HEK293 (cell line): ENCODE results near the gene PTGIR.
A peak's percentile ranks its signal among the peaks of the same experiment; 100 is the strongest.

Experiments
- CTCF ChIA-PET: fragments of 350-600 bp; formaldehyde crosslinking; extraction: SDS; loops from one replicate; lab custom pipeline; 2021; ENCODE audit warnings: antibody characterized with exemption; lab: Yijun Ruan, JAX
- POLR2A ChIA-PET: fragments of 300-600 bp; formaldehyde crosslinking; extraction: SDS; loops from one replicate; lab custom pipeline; 2020; ENCODE audit warnings: antibody characterized with exemption, inconsistent platforms; lab: Yijun Ruan, JAX
- H3K27ac ChIP-seq: fragments of 200-500 bp; sonication (Bioruptor generic); 2 replicates; pipeline ENCODE4 v1.5.1; 2014; ENCODE audit warnings: low read depth, low read length, control low read depth, inconsistent platforms; ENCODE audit errors: extremely low read depth
- H3K36me3 ChIP-seq, 2 experiments: fragments of 200-500 bp in 1 of 2; sonication (Bioruptor generic) in 1 of 2; 1 replicate in 1 of 2; 2 replicates in 1 of 2; pipeline ENCODE4 v1.5.1; 2014 to 2017; ENCODE audit warnings: inconsistent platforms in 2 of 2, low read length in 2 of 2; ENCODE audit not compliant: control insufficient read depth in 2 of 2, insufficient read depth in 1 of 2
- H3K4me1 ChIP-seq: fragments of 200-500 bp; sonication (Bioruptor generic); 2 replicates; pipeline ENCODE4 v1.5.1; 2014; ENCODE audit warnings: mild to moderate bottlenecking, low read length, inconsistent platforms; ENCODE audit not compliant: control insufficient read depth, insufficient read depth
- H3K4me3 ChIP-seq: 2 replicates; pipeline ENCODE4 v1.5.1; 2011; ENCODE audit warnings: low read depth, mild to moderate bottlenecking, control low read depth, low read length, moderate library complexity
- H3K9me3 ChIP-seq: fragments of 200-500 bp; sonication (Bioruptor generic); 2 replicates; pipeline ENCODE4 v1.5.1; 2014; ENCODE audit warnings: low read depth, low read length, inconsistent platforms; ENCODE audit not compliant: control insufficient read depth, insufficient read depth
- AEBP2 ChIP-seq: fragments of 450-650 bp; formaldehyde crosslinking; IDR thresholded peaks from 2 replicates; pipeline ENCODE4 v1.5.1; 2016; ENCODE audit warnings: missing biosample characterization, missing genetic modification characterization, borderline replicate concordance
- GFI1B ChIP-seq: fragments of 450-650 bp; formaldehyde crosslinking; IDR thresholded peaks from 2 replicates; pipeline ENCODE4 v1.5.1; 2016; ENCODE audit warnings: missing biosample characterization, missing genetic modification characterization
- HOXD13 ChIP-seq: sonication (generic); formaldehyde crosslinking; IDR thresholded peaks from 2 replicates; pipeline ENCODE4 v1.8.0; 2022; ENCODE audit warnings: missing genetic modification reagents, borderline replicate concordance
- KLF17 ChIP-seq: fragments of 450-650 bp; formaldehyde crosslinking; IDR thresholded peaks from 2 replicates; pipeline ENCODE4 v1.5.1; 2016; ENCODE audit warnings: missing biosample characterization, missing genetic modification characterization
- PRDM1 ChIP-seq: fragments of 450-650 bp; formaldehyde crosslinking; IDR thresholded peaks from 2 replicates; pipeline ENCODE4; 2016; ENCODE audit warnings: missing biosample characterization, missing genetic modification characterization
- SCRT1 ChIP-seq: fragments of 450-650 bp; formaldehyde crosslinking; IDR thresholded peaks from 2 replicates; pipeline ENCODE4 v1.5.1; 2016; ENCODE audit warnings: missing biosample characterization, missing genetic modification characterization, borderline replicate concordance
- SCRT2 ChIP-seq: fragments of 450-650 bp; formaldehyde crosslinking; IDR thresholded peaks from 2 replicates; pipeline ENCODE4 v1.5.1; 2016; ENCODE audit warnings: missing biosample characterization, missing genetic modification characterization
- ZBTB21 ChIP-seq: fragments of 450-650 bp; formaldehyde crosslinking; IDR thresholded peaks from 2 replicates; pipeline ENCODE4 v1.5.1; 2017; ENCODE audit warnings: missing biosample characterization, missing genetic modification characterization
- ZBTB6 ChIP-seq: fragments of 450-650 bp; formaldehyde crosslinking; IDR thresholded peaks from 2 replicates; pipeline ENCODE4 v1.5.1; 2017; ENCODE audit warnings: missing biosample characterization, missing genetic modification characterization
- ZBTB8A ChIP-seq: fragments of 450-650 bp; formaldehyde crosslinking; IDR thresholded peaks from 2 replicates; pipeline ENCODE4 v1.5.1; 2016; ENCODE audit warnings: missing biosample characterization, missing genetic modification characterization
- ZFP69B ChIP-seq: fragments of 450-650 bp; formaldehyde crosslinking; IDR thresholded peaks from 2 replicates; pipeline ENCODE4 v1.5.1; 2016; ENCODE audit warnings: missing biosample characterization, missing genetic modification characterization
- ZNF121 ChIP-seq: fragments of 450-650 bp; formaldehyde crosslinking; IDR thresholded peaks from 2 replicates; pipeline ENCODE4 v1.5.1; 2016; ENCODE audit warnings: missing biosample characterization, missing genetic modification characterization
- ZNF138 ChIP-seq: fragments of 450-650 bp; formaldehyde crosslinking; IDR thresholded peaks from 2 replicates; pipeline ENCODE4 v1.5.1; 2016; ENCODE audit warnings: missing biosample characterization, missing genetic modification characterization, borderline replicate concordance
- ZNF146 ChIP-seq: fragments of 450-650 bp; formaldehyde crosslinking; IDR thresholded peaks from 2 replicates; pipeline ENCODE4 v1.5.1; 2016; ENCODE audit warnings: missing biosample characterization, missing genetic modification characterization
- ZNF157 ChIP-seq: fragments of 450-650 bp; formaldehyde crosslinking; IDR thresholded peaks from 2 replicates; pipeline ENCODE4 v1.5.1; 2016; ENCODE audit warnings: missing biosample characterization, missing genetic modification characterization
- ZNF202 ChIP-seq: fragments of 450-650 bp; formaldehyde crosslinking; IDR thresholded peaks from 2 replicates; pipeline ENCODE4 v1.5.1; 2016; ENCODE audit warnings: missing biosample characterization, missing genetic modification characterization, borderline replicate concordance
- ZNF24 ChIP-seq: fragments of 450-650 bp; formaldehyde crosslinking; IDR thresholded peaks from 2 replicates; pipeline ENCODE4 v1.5.1; 2016; ENCODE audit warnings: missing biosample characterization, missing genetic modification characterization
- ZNF324 ChIP-seq: fragments of 450-650 bp; formaldehyde crosslinking; IDR thresholded peaks from 2 replicates; pipeline ENCODE4 v1.5.1; 2016; ENCODE audit warnings: missing biosample characterization, missing genetic modification characterization
- ZNF366 ChIP-seq: fragments of 450-650 bp; formaldehyde crosslinking; conservative IDR thresholded peaks from 2 replicates; pipeline ENCODE4 v1.5.1; 2016; ENCODE audit warnings: missing biosample characterization, missing genetic modification characterization
- ZNF549 ChIP-seq: fragments of 450-650 bp; IDR thresholded peaks from 2 replicates; pipeline ENCODE4 v1.5.1; 2018; ENCODE audit warnings: missing biosample characterization, missing genetic modification characterization, mild to moderate bottlenecking, inconsistent platforms, moderate library complexity
- ZNF692 ChIP-seq: fragments of 450-650 bp; formaldehyde crosslinking; IDR thresholded peaks from 2 replicates; pipeline ENCODE4 v1.5.1; 2016; ENCODE audit warnings: missing biosample characterization, missing genetic modification characterization
- ZNF843 ChIP-seq: fragments of 450-650 bp; formaldehyde crosslinking; IDR thresholded peaks from 2 replicates; pipeline ENCODE4 v1.5.1; 2016; ENCODE audit warnings: missing biosample characterization, missing genetic modification characterization

The PTGIR gene

GRCh38 chr19:46639358-46640182, 14.7 kb upstream of the PTGIR start (continued):
- TF ChIP-seq ZNF121 (no peak), ZNF202 (tag by site-specific recombination) (no peak)
- TF ChIP-seq, all 188 proteins: peak for 22

- no peak overlapping the region for H3K4me3 ChIP-seq
- H3K9me3 ChIP-seq, result no peaks in the 10 kb centered on the region
- TF ChIP-seq GFI1B (tag by site-specific recombination) (no peak), ZNF366 (tag by site-specific recombination) (0 out of 2 replicates have a peak, but pooled peaks have one; percentile 27)
- no peak overlapping the region for H3K27ac ChIP-seq
- POLR2A ChIA-PET, result interaction anchor here (0.6 to 0.7 kb wide), 3 partner anchors 12 to 419 kb away, joined by 3 to 4 read pairs (median 3); partner anchors contain the start of genes CALM3 and PTGIR
- CTCF ChIA-PET, result interaction anchor here (0.6 to 2.0 kb wide), 13 partner anchors 20 to 732 kb away, joined by 3 to 32 read pairs (median 4); partner anchors contain the start of gene DACT3
- peaks cover 3% of the 10 kb centered on the region; the same call in 1 of the 2 replicates for H3K4me1 ChIP-seq
- H3K36me3 ChIP-seq, result no peaks in the 10 kb centered on the region
Measured at GRCh38 chr19:46637224-46637623, 12.3 kb upstream of the PTGIR start.

- Histone ChIP-seq H3K27ac (no peak within 1 kb of the TSS), H3K9me3 (no peaks in the 10 kb centered on the region)
- ChIA-PET POLR2A (interaction anchor here (0.6 kb wide), 1 partner anchor 35 kb away, joined by 3 read pairs; the partner anchor contains the start of gene CALM3), CTCF (interaction anchor here (0.6 to 2.0 kb wide), 3 partner anchors 8 to 38 kb away, joined by 3 to 32 read pairs (median 5); partner anchors contain the start of gene DACT3)
- TF ChIP-seq ZNF366 (tag by site-specific recombination) (peak; percentile 89), SCRT1 (peak; percentile 64; the same call in 1 of the 2 replicates), ZNF843 (tag by site-specific recombination) (no peak), ZFP69B (tag by site-specific recombination) (peak; percentile 85), ZNF24 (tag by site-specific recombination) (peak; percentile 96), ZNF146 (no peak), ZBTB21 (tag by site-specific recombination) (no peak), ZNF138 (tag by site-specific recombination) (no peak), ZBTB8A (no peak), PRDM1 (tag by site-specific recombination) (peak; percentile 83), ZNF549 (tag by site-specific recombination) (no peak), HOXD13 (CRISPR knock-in tag) (no peak), AEBP2 (tag by site-specific recombination) (no peak), KLF17 (tag by site-specific recombination) (no peak), ZNF324 (no peak), ZNF692 (peak; percentile 87), ZBTB6 (no peak), SCRT2 (peak; percentile 92), ZNF157 (tag by site-specific recombination) (no peak)
- TF ChIP-seq, all 188 proteins: peak for 7
- Histone ChIP-seq H3K36me3 (no peaks in the 10 kb centered on the region), H3K4me3 (no peak within 1 kb of the TSS), H3K4me1 (peaks cover 3% of the 10 kb centered on the region; the same call in 1 of the 2 replicates)
Measured at GRCh38 chr19:46635920-46636761, 11.3 kb upstream of the PTGIR start, which contains the start of gene GNG8. TSS of gene GNG8 (minus strand) at chr19:46636202. CDS start at chr19:46634682, 1,520 bp downstream.
